Right kidney (tissue), 1 donor: ENCODE results near the gene DCTPP1.
"Not testable (repeated sequence)": the region's sequence is repeated elsewhere in the genome, so short reads cannot be mapped to it uniquely, and the experiment has no call there.

Experiments used
- DNase-seq: peaks from one replicate; pipeline ENCODE4 v3.0.0-alpha.2; 2016

DCTPP1 gene

GRCh38 chr16:30452709-30453580, 23.1 kb upstream of the DCTPP1 start:
- DNase-seq = not testable (repeated sequence)

GRCh38 chr16:30449116-30449435, 19.2 kb upstream of the DCTPP1 start:
- DNase-seq = no peak

- DNase-seq = peak; percentile 32
Observed at GRCh38 chr16:30447512-30448226, 17.8 kb upstream of the DCTPP1 start.

GRCh38 chr16:30446203-30446595, 16.4 kb upstream of the DCTPP1 start:
- no peak for DNase-seq

- peak; percentile 95 for DNase-seq
Observed at GRCh38 chr16:30445408-30446202, 15.8 kb upstream of the DCTPP1 start, which contains the start of gene SEPHS2. TSS of gene SEPHS2 (minus strand) at chr16:30445874. CDS start at chr16:30445727, 147 bp downstream.

GRCh38 chr16:30445149-30445407, 15.2 kb upstream of the DCTPP1 start:
- DNase-seq = no peak

GRCh38 chr16:30444231-30445148, 14.7 kb upstream of the DCTPP1 start:
- no peak for DNase-seq

GRCh38 chr16:30443631-30444030, 13.8 kb upstream of the DCTPP1 start:
- DNase-seq = no peak

GRCh38 chr16:30439720-30440348, 10.0 kb upstream of the DCTPP1 start:
- DNase-seq = no peak

GRCh38 chr16:30438835-30439234, 9.0 kb upstream of the DCTPP1 start:
- no peak for DNase-seq

GRCh38 chr16:30437511-30438046, 7.7 kb upstream of the DCTPP1 start:
- no peak for DNase-seq

GRCh38 chr16:30434852-30435251, 5.0 kb upstream of the DCTPP1 start:
- no peak for DNase-seq

- DNase-seq = no peak
Observed at GRCh38 chr16:30430428-30430970, 669 bp upstream of the DCTPP1 start.

- DNase-seq = no peak
Observed at GRCh38 chr16:30429418-30429677, 482 bp downstream of the DCTPP1 start.

GRCh38 chr16:30428055-30428454, 1.8 kb downstream of the DCTPP1 start:
- DNase-seq = no peak

- no peak for DNase-seq
Observed at GRCh38 chr16:30421010-30421409, 8.8 kb downstream of the DCTPP1 start.

- no peak for DNase-seq
Observed at GRCh38 chr16:30418350-30419181, 11.3 kb downstream of the DCTPP1 start.

- peak; percentile 95 for DNase-seq
Observed at GRCh38 chr16:30417529-30418349, 12.1 kb downstream of the DCTPP1 start.
